Heart left ventricle (tissue), 13 donors: ENCODE data around the gene F3.

ENCODE experiments used
- POLR2A ChIP-seq, 2 donors: fragments of 450-650 bp; IDR thresholded peaks; one replicate each; pipeline ENCODE4 v1.6.1; 2017; ENCODE audit warnings: antibody characterized with exemption in 2 of 2, mild to moderate bottlenecking in 2 of 2, moderate library complexity in 2 of 2
- TF ChIP-seq, protein P1 (sequence below), 12 donors: fragments of 200-600 bp; sonication (generic) in 4 of 12; IDR thresholded peaks; one replicate each; pipeline versions ENCODE4 v1.5.0 to v1.8.0; 2018 to 2022; ENCODE audit warnings: antibody characterized with exemption in 12 of 12, mild to moderate bottlenecking in 5 of 12
- donor health status: ischemic (EF 13 %, LVEDD 7.1; RV severe dilation, severe dysfunction).
- donor health status: DM: no; HTN: yes; CAD: no.
- donor health status: DM: no; HTN: no; CAD: no.
- donor health status: ischemic (EF 25% LVEDD 6.9; RV normal size, moderate dysfunction).
- donor health status: ischemic (EF 25% LVEDD 5.7; RV mildly dilated, moderate dysfunction).
- donor health status: ischemic (EF 35%, LVEDD 5.7; RV mildly dilated, moderate dysfunction).
- donor health status: nonischemic (EF 11% LVEDD 7.7; RV severe dilation, severe dysfunction).
- donor health status: DM: yes; HTN: yes; CAD: no.
- donor health status: PGD.
- donor health status: ischemic (EF 29% LVEDD 5.4; RV normal size, mild dysfunction).
- donor health status: nonischemic (EF 23%, LVEDD 6.1; RV moderate dilation, normal function).

- TF ChIP-seq, protein P1, sequence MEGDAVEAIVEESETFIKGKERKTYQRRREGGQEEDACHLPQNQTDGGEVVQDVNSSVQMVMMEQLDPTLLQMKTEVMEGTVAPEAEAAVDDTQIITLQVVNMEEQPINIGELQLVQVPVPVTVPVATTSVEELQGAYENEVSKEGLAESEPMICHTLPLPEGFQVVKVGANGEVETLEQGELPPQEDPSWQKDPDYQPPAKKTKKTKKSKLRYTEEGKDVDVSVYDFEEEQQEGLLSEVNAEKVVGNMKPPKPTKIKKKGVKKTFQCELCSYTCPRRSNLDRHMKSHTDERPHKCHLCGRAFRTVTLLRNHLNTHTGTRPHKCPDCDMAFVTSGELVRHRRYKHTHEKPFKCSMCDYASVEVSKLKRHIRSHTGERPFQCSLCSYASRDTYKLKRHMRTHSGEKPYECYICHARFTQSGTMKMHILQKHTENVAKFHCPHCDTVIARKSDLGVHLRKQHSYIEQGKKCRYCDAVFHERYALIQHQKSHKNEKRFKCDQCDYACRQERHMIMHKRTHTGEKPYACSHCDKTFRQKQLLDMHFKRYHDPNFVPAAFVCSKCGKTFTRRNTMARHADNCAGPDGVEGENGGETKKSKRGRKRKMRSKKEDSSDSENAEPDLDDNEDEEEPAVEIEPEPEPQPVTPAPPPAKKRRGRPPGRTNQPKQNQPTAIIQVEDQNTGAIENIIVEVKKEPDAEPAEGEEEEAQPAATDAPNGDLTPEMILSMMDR (IDR thresholded peaks at IDR 0.05): no peak
- TF ChIP-seq POLR2A (IDR thresholded peaks at IDR 0.05): no peak
Measured at GRCh38 chr1:94515296-94515947, 26.1 kb downstream of the F3 start.
